GM19240 (cell line): ENCODE results near the gene GLRX2.

ENCODE experiments used
- DNase-seq: peaks from one replicate; pipeline ENCODE4 v3.0.0; 2011; ENCODE audit warnings: low spot score; ENCODE audit not compliant: insufficient read length

Gene GLRX2

DNA sequence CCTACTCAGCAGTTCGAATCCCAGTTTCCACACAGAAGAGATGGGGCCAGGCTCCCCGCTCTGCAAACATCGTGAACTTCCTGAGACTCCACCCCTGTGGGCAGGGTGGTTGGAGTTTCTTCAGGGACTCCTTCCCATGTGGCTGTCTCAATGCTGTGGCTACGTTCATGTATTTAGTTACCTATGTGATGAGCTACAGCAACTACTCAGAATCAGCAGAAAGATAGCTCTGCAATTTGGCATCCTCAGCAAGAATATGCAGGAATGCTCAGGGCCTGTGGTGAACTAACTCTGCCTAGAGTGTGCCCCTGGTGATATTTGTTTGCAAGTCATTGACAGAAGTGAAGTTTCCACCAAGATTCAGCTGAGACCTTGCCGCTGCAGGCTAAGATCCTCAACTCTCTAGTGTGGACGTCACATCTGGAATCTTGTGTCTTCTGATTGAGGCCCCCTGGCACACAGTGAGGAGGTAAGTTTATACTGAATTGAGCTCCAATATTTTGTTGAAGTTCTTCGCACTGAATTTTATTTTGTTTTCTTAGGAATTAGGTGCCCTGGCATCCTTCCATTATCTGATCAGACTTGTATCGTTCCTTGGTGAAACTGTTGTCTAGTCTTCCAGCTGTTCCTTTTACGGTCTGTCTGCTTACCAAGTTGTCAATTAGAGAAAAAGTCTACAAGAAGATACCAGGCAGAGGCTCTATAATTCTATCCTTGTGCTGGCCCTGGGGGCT is 8.2 kb upstream of the GLRX2 start:
- no peak for DNase-seq

DNA sequence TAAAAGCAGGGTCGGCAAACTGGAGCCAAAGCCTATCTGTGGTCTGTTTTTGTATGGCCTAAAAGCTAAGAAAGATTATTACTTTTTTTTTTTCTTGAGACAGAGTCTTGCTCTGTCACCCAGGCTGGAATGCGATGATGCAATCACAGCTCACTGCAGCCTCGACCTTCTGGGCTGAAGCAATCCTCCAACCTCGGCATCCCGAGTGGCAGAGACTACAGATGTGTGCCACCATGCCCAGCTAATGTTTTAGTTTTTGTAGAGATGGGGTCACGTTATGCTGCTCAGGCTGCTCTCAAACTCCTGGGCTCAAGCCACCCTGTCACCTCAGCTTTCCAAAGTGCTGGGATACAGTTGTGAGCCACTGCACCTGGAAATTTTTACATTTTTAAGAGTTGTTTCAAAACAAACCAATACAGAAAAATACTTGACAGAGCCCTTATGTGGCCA is 6.5 kb upstream of the GLRX2 start:
- DNase-seq, result no peak

DNA sequence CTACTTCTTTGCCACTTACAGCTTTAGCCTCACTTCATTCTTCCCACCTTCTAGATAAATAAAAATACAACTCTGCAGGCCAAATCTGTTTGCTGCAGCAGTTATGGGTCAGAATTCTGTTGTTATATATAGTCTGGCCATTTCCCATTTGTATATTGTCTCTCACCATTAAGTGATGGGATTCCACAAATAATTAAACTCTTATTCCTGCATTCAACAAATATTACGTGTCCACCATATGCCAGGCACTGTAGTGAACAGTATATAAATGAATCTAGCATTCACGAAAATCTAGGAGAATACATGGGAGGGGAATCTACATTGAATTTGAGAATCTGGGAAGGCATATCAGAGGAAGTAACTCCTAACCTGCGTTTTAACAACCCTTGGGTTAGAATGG is 5.7 kb upstream of the GLRX2 start:
- no peak for DNase-seq

DNA sequence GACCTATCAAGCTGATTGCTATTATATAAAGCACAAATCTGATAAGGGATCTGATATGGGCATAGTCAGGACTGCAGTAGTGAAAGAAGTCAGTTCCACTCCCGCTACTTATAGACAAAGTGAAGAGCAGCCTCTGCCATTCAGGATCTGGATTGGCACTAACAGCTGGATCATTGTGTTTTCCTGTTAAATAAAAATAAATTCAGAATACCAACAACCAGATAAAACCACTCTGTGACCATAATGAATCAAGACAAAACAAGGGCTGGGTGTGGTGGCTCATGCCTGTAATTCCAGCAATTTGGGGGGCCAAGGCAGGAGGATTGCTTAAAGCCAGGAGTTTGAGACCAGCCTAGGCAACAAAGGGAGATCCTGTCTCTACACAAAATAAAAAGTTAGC is 5.0 kb upstream of the GLRX2 start:
- DNase-seq, result no peak

DNA sequence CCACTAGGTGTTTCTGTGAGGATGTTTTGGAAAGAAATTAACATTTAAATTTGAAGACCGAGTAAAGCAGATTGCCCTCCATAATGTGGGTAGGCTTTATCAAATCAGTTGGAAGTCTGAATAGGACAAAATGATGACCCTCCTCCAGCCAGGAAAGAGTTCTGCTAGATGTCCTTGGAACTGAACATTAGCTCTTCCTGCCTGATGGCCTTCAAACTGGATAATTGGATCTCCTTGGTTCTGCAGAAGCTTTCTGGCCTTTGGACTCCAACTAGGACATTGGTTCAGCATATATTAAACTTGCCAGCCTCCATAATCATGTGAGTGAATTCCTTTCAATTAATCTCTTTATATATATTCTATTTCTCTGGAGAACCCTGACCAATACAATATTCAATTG is 4.4 kb upstream of the GLRX2 start:
- no peak for DNase-seq

DNA sequence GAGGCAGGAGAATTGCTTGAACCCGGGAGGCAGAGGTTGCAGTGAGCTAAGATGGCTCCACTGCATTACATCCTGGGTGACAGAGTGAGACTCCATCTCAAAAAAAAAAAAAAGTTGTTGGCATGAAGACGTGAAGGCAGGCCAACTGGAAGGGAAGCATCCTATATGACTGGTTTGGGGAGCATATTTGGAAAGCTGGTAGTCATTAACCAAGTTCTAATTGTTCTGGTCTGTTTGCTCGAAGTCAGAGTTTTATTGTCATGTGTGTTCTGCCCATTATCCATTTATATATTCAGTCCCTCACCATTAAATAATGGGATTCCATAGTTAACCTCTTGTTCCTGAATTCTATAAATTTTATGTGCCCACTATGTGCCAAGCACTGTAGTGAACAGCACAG is 3.3 kb upstream of the GLRX2 start:
- DNase-seq, result no peak

DNA sequence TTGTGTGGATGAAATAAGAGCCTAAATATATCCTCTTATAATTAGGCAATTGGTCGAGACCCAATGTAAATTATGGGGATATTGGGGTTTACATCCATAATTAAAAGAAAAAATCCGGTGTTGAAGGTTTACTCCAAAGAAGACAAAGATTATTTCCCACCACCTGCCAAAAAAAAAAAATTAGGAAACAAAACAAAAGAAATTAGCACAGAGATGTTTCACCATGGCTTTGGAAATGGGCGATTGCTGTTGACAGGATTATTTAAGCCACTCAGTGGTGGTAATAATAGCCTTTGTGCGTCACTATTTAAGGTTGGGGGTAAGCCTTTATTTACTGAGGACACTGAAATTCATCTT is 585 bp upstream of the GLRX2 start:
- no peak for DNase-seq

DNA sequence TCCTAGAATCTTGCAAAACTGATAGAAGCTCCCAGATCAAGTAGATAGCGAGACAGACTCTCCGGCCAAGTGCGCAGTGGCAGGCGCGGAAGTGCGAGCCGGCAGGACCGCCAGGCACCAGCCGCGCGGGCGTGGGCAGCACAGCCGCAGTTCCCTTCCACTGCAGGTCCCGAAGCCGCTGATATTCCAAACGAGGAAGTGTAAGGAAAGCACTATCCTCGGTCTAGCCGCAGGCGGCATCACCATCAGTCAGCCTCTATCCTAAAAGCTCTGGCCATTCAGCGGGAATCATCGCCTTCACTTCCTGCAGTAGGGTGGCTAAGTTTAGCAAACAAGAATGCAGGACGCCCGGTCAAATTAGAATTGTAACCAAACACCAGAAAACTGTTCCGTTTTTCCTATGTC is 710 bp downstream of the GLRX2 start:
- no peak for DNase-seq

DNA sequence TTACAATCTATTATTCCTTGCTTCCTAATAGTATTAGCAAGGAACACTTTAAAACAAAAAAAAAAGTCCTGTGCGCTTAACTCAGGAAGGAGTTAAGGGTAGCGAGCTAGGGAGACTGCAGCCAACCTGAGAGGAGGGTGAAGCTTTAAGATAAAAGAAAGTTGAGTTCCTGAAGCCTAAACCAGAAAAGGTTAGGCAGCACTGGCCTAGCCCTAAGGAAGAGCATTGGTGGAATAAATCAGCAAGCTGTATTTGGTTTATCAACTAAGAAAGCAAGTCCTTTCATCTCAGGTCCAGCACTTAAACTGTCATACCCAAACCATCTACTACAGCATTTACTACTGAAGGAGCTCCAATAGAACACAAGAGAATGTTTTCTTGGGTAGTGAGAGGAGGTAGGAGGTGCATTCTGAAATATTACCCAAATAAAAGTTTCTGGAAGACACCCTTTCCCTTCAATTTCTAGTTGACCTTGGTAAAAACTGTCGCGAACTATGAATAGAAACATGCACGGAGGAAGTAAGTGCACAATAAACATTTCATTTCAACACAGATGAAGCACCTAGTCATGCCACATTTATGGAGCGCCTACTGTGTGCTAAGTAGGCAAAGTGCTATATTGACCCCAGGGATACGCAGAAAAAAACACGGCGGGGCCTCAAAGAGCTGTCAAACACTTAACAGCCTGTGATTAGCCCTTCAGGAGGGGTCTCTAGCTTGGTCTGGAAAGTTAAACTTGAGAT is 1.3 kb downstream of the GLRX2 start:
- no peak for DNase-seq

DNA sequence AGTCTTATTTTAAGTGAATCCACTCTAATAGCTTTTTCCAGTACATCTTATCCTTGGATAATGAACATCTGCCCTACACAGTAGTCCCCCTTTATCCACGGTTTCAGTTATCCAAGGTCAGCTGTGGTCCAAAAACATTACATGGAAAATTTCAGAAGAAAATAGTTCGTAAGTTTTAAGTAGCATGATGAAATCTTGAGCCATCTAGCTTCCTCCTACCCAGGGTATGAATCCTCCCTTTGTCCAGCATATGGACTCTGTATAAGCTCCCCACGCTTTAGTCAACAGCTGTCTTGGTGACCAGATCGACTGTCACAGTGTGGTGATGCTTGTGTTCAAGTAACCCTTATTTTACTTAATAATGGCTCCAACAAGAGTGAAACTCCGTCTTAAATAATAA is 2.6 kb downstream of the GLRX2 start:
- DNase-seq, result no peak

DNA sequence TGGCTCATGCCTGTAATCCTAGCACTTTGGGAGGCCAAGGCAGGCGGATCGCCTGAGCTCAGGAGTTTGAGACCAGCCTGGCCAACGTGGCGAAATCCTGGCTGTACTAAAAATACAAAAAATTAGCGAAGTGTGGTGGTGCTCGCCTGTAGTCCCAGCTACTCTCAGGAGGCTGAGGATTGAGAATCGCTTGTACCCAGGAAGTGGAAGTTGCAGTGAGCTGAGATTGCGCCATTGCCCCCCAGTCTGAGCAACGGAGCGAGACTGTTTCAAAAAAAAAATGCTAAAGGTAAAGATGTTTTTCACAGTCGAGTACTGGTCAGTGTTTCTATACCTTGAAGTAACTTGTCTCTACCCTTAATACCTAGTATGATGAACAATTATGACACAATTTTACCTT is 11.1 kb downstream of the GLRX2 start:
- no peak for DNase-seq

DNA sequence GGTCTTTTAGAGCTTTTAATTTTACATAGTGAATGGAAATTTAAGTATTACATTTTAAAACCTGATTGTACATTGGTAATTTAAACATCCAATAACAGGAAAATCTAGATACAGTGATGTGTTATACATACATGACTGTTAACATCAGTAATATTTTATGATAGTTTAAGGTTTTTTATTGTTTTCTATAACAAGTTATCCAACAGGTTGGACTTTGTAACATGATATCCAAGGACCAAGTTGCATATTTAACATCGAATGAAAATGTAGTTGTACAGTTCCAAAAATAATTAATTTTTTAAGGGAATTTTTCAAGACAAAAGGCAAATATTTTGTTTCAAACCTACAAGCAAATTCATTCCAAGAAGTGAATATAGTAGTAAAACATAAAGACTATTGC is 14.3 kb downstream of the GLRX2 start:
- DNase-seq, result no peak

DNA sequence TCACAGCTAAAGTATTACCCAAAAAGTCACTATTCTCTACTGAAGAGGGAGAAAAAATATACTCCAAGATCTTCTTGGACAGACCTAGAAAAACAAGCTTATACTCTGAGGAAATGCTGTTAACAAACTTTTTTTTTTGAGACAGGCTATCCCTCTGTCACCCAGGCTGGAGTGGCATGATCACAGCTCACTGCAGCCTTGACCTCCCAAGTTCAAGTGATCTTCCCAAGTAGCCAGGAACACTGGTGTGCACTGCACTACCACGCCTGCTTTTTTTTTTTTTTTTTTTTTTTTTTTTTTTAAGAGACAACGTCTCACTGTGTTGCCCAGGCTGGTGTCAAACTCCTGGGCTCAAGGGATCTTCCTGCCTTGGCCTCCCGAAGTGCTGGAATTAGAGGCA is 17.3 kb downstream of the GLRX2 start:
- DNase-seq, result no peak

DNA sequence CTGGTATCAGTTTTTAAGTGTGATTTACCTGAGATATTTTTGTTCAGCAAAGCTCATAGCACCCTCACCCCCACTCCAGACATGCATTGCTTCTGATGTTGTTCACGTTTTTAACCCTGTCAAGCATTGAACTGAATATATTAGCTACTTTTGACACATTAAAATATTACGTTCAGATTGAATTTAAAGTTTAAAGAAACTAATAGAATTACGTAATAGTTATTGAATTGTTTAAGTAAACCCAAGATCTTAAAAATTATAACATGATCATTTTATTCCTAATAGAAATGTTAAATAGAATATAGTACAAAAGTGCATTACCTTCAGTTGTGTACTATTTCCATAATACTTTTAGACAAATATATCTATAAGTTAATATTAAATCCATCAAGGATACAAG is 18.9 kb downstream of the GLRX2 start:
- DNase-seq, result no peak

DNA sequence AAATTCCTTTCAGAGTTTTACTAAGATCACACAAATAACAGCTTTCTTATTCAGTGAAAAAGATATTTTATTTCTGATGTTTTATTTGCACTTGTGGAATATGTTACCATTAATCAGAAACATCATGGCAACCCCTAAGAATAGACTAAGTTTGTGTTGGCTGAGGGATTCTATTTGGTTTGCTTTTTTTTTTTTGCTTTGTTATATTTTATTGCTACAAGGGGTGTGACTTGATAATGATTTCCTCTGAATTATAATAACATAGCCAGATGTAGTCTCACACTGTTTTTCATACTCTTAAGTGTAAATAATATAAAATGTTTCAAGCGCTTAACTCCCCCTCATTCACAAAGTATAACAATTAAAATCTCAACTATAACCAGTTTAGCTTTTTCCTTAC is 20.0 kb downstream of the GLRX2 start:
- DNase-seq, result no peak

DNA sequence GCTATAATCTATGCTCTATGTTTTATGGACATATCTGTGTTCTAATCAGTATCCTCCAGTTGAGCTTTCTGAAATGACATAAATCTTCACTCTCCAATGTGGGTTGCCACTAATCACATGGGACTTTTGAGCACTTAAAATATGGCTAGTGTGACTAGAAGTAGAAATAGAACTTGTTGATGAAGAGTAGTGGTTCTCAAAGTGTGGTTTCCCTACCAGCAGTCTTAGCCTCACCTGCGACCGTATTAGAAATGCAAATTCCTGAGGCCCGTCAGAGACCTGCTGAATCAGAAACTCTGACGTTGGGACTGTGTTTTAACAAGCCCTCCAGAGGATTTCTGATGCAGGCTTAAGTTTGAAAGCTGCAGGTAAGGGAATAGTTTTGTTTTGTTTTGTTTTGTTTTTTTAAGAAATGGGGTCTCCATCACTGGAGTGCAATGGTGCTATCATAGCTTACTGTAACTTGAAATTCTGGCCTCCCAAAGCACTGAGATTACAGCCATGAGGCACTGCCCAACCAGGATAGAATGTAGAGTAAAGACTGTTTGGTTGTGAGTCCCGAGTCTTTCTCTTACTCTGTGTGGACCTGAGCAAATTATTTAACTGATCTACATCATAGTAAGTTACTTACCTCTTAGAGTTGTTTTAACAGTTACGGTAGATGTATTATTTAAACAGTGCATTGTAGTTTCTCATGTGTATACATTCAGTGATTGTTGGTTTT is 21.7 kb downstream of the GLRX2 start:
- DNase-seq, result no peak

DNA sequence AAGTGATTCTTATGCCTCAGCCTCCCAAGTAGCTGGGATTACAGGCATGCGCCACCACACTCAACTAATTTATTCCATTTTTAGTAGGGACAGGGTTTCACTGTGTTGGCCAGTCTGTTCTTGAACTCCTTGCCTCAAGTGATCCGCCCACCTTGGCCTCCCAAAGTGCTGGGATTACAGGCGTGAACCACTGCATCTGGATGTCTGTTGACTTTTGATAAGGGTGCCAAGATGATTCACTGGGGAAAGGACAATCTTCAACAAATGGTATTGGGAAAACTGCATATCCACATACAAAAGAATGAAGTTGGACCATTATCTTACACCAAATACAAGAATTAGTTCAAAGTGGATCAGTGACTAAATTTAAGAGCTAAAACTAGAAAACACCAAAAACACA is 26.0 kb downstream of the GLRX2 start:
- DNase-seq, result no peak

DNA sequence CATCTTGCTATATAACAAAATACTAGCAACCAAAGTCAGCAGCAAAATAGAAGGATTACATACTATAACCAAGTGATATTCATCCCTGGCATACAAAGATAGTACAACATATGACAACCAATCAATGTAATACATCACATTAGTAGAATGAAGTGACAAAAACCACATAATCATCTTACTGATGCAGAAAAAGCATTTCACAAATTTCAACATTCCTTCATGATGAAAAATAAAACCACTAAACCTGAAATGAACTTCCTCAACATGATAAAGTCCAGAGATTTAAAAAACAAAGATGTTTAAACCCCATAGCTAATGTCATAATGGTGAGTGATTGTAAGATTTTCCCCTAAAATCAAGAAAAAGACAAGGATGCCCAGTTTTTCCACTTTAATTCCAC is 27.2 kb downstream of the GLRX2 start:
- DNase-seq, result no peak

DNA sequence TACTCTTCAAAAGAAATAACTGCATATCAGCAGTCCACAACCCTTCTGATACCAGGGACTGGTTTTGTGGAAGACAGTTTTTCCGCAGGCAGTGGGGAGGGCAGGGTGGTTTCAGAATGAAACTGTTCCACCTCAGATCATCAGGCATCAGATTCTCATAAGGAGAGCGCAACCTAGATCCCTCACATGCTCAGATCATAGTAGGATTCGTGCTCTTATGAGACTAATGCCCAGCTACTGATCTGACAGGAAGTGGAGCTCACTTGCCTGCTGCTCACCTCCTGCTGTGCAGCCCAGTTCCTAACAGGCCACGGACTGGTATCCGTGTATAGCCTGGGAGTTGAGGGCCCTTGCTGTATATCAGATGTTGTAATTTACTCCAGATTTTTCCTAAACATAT is 34.3 kb downstream of the GLRX2 start:
- DNase-seq, result no peak

DNA sequence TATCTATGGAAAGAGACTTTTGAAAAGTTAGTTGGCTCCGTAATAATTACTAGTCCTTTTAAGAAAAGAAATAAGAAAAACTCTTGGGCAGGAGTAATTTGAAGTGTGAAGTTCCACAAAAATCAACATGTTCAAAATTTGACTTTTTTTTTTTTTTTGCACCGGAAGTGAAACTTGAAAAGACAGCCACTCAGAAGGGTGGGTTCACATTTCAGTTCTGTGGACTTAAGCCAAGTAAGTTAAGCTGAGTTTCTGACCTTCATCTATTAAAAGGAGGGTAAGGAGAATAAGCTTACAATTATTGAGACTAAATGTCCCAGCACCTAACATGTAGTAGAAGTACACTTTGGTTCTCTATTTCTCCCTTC is 34.8 kb downstream of the GLRX2 start:
- DNase-seq, result no peak

DNA sequence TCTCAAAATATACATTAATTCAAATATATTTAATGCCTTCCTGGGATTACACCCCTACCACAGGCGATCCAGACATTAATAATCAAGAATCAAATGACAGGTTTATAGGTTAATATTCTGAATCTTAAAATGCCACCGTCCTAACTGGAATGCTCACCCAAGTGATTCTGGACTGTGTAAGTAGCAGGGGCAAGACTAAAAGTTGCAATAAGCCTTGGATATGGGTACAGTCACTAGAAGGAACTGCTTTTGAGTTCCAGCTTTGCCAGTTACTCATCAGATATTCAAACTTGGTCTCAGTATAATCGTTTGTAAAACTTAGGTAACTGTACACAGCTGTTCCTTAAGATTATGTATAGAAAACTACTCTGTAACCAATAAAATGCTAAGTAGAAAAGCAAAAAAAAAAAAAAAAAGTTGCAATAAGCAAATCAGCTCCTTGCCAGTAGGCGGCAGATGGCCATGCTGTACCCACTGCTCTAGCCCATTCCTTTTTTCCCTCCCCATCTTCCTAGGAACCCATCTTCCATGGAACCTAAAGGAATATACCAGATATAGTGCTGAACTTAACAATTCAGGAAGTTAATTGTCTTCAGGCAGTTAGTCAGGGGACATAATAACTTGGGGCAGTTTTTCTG is 35.3 kb downstream of the GLRX2 start:
- DNase-seq, result no peak

DNA sequence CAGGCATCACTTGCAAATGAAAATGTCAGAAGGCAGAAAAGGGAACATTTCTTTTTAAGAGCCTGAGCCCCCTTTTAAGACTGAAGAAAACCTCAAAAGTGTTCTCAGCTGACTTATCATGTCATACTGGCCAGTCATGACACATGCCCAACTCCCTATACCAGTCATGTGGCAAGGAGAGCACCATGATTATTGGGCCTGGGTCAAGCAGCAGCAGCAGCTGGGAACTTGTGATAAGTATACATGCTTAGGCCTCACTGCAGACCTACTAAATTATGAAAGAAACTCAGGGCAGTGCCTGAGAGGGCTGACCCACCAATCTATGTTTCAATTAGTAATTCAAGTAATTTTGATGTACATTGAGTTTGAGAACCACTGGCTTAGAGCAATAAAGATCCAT is 37.2 kb downstream of the GLRX2 start:
- no peak for DNase-seq
